ENCODE results near the gene ZNF460. TPM values are rescaled to one million over a fixed set of nuclear protein-coding genes. Genes with fewer than 3 reads are reported as not detected.

The ZNF460 gene
- polyA plus RNA-seq, 3 donors: 2.8 to 4.5 (median 3.5) TPM

GRCh38 chr19:57271280-57271679 lies 9.0 kb upstream of the ZNF460 start:
- no peaks in the 10 kb centered on the region for H3K9me3 ChIP-seq (replicated peaks in 1 of 2; ENCODE audit: control insufficient read depth in 1 of 2, insufficient read depth in 1 of 2, low read length in 2 of 2)
- TF ChIP-seq, protein P1, sequence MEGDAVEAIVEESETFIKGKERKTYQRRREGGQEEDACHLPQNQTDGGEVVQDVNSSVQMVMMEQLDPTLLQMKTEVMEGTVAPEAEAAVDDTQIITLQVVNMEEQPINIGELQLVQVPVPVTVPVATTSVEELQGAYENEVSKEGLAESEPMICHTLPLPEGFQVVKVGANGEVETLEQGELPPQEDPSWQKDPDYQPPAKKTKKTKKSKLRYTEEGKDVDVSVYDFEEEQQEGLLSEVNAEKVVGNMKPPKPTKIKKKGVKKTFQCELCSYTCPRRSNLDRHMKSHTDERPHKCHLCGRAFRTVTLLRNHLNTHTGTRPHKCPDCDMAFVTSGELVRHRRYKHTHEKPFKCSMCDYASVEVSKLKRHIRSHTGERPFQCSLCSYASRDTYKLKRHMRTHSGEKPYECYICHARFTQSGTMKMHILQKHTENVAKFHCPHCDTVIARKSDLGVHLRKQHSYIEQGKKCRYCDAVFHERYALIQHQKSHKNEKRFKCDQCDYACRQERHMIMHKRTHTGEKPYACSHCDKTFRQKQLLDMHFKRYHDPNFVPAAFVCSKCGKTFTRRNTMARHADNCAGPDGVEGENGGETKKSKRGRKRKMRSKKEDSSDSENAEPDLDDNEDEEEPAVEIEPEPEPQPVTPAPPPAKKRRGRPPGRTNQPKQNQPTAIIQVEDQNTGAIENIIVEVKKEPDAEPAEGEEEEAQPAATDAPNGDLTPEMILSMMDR (IDR thresholded peaks at IDR 0.05): no peak
- Mint-ChIP-seq H3K4me3 (no peak overlapping the region), H3K27ac (no peak overlapping the region), H3K9me3 (peaks cover 0 to 8% (median 1%) of the 10 kb centered on the region in 7 donors), H3K27me3 (ENCODE audit: low read depth in 3 of 3) (peaks cover 0 to 1% (median 1%) of the 10 kb centered on the region in 3 donors), H3K36me3 (peaks cover 11 to 13% of the 10 kb centered on the region in 2 donors), H3K4me1 (no peaks in the 10 kb centered on the region)
- H3K27ac ChIP-seq (ENCODE audit: low read depth in 1 of 2, low read length in 2 of 2): no peak overlapping the region
- no peaks in the 10 kb centered on the region for H3K36me3 ChIP-seq (replicated peaks in 1 of 2; ENCODE audit: control insufficient read depth in 1 of 2, insufficient read depth in 2 of 2, low read length in 2 of 2)
- WGBS (ENCODE audit: insufficient coverage): 97% methylated on average over 6 of the region's 8 CpGs
- no peak overlapping the region for H3K4me3 ChIP-seq (replicated peaks in 1 of 3; ENCODE audit: low read depth in 2 of 3, low read length in 3 of 3)
- no peak overlapping the region for H2AFZ ChIP-seq (ENCODE audit: insufficient read depth, low read depth, low read length, poor library complexity, severe bottlenecking)
- no peak for DNase-seq
- H3K79me2 ChIP-seq (ENCODE audit: insufficient read depth, low read length): no peaks in the 10 kb centered on the region
- no peaks in the 10 kb centered on the region for H3K4me1 ChIP-seq (ENCODE audit: control insufficient read depth in 1 of 2, insufficient read depth in 2 of 2, low read length in 2 of 2)
- H4K20me1 ChIP-seq (ENCODE audit: insufficient read depth, low read length): no peaks in the 10 kb centered on the region
- no peak overlapping the region for H3K9ac ChIP-seq (ENCODE audit: insufficient read depth, low read length, poor library complexity, severe bottlenecking)
- intact Hi-C loops (cut with micrococcal nuclease): loop anchor here in 1 of 2 donors (10.0 kb wide), 1 partner anchor 364 kb away; the partner anchor contains the start of gene ZNF211
- H3K4me2 ChIP-seq (replicated peaks; ENCODE audit: extremely low read depth, low read length, poor library complexity, severe bottlenecking): no peak overlapping the region
- H3K27me3 ChIP-seq (ENCODE audit: control insufficient read depth in 2 of 2, insufficient read depth in 2 of 2, low read length in 2 of 2): no peaks in the 10 kb centered on the region

DNA sequence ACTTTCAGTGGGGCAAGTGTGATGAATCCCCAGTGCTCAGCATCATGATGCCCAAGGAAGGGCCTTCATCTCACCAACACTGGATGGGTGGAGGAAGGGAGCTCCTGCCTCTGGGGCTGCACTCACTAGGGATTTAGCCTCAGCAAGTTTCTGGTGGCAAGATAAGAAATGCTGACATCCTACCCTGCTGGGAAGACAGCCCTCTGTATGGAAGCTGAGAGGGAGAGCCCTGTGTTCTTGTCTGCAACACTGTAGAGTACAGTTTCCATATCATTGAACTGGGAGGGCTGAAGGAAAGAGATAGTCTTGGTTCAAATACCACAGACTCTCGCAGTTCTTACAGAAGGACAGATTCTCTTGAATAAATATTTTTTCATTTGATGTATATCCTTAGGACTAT lies 7.3 kb upstream of the ZNF460 start:
- DNase-seq: no peak
- peaks cover 8 to 13% of the 10 kb centered on the region in 2 donors for H3K36me3 Mint-ChIP-seq
- no peak overlapping the region for H3K27ac ChIP-seq (ENCODE audit: low read depth in 1 of 2, low read length in 2 of 2)
- H3K4me3 ChIP-seq (replicated peaks in 1 of 3; ENCODE audit: low read depth in 2 of 3, low read length in 3 of 3): no peak overlapping the region
- TF ChIP-seq, protein P1 (IDR thresholded peaks at IDR 0.05): no peak
- WGBS (ENCODE audit: insufficient coverage): no CpG with 5 or more reads among the region's 1 CpG
- H3K27me3 Mint-ChIP-seq (ENCODE audit: low read depth in 3 of 3): peaks cover 0 to 3% (median 0%) of the 10 kb centered on the region in 3 donors
- no peak overlapping the region for H3K4me2 ChIP-seq (replicated peaks; ENCODE audit: extremely low read depth, low read length, poor library complexity, severe bottlenecking)
- intact Hi-C loops (cut with micrococcal nuclease): loop anchor here in 1 of 2 donors (10.0 kb wide), 1 partner anchor 362 kb away; the partner anchor contains the start of gene ZNF211
- H3K4me3 Mint-ChIP-seq: no peak overlapping the region
- H3K4me1 Mint-ChIP-seq: no peaks in the 10 kb centered on the region
- no peak overlapping the region for H3K27ac Mint-ChIP-seq
- H2AFZ ChIP-seq (ENCODE audit: insufficient read depth, low read depth, low read length, poor library complexity, severe bottlenecking): no peak overlapping the region
- H3K4me1 ChIP-seq (ENCODE audit: control insufficient read depth in 1 of 2, insufficient read depth in 2 of 2, low read length in 2 of 2): no peaks in the 10 kb centered on the region
- no peaks in the 10 kb centered on the region for H4K20me1 ChIP-seq (ENCODE audit: insufficient read depth, low read length)
- no peaks in the 10 kb centered on the region for H3K9me3 ChIP-seq (replicated peaks in 1 of 2; ENCODE audit: control insufficient read depth in 1 of 2, insufficient read depth in 1 of 2, low read length in 2 of 2)
- H3K9ac ChIP-seq (ENCODE audit: insufficient read depth, low read length, poor library complexity, severe bottlenecking): no peak overlapping the region
- no peaks in the 10 kb centered on the region for H3K36me3 ChIP-seq (replicated peaks in 1 of 2; ENCODE audit: control insufficient read depth in 1 of 2, insufficient read depth in 2 of 2, low read length in 2 of 2)
- peaks cover 0 to 8% (median 3%) of the 10 kb centered on the region in 7 donors for H3K9me3 Mint-ChIP-seq
- H3K27me3 ChIP-seq (ENCODE audit: control insufficient read depth in 2 of 2, insufficient read depth in 2 of 2, low read length in 2 of 2): no peaks in the 10 kb centered on the region
- no peaks in the 10 kb centered on the region for H3K79me2 ChIP-seq (ENCODE audit: insufficient read depth, low read length)
